IMR-90 (cell line): ENCODE measurements around the gene SLC6A11. TPM values are rescaled to one million over a fixed set of nuclear protein-coding genes. Genes with fewer than 3 reads are reported as not detected.

ENCODE experiments used
- ATAC-seq: fragments of 200-7000 bp; cut with Tn5 transposase; 2 replicates; pipeline ENCODE4 v1.9.1; 2020; ENCODE audit warnings: low read depth, mild to moderate bottlenecking, moderate library complexity
- BruUV-seq: library from RNA; stranded (reverse); fragments of 400-500 nt; replicated peaks from 2 replicates; lab custom pipeline; 2021; lab: Mats Ljungman, UMichigan
- CTCF ChIA-PET: fragments of 300-600 bp; formaldehyde crosslinking; extraction: SDS; loops from one replicate; lab custom pipeline; 2021; ENCODE audit warnings: antibody characterized with exemption; lab: Yijun Ruan, JAX
- POLR2A ChIA-PET: fragments of 300-600 bp; sonication (Branson Sonifier 250); formaldehyde crosslinking; loops from one replicate; lab custom pipeline; 2022; ENCODE audit warnings: antibody characterized with exemption; ENCODE audit not compliant: unreplicated experiment; lab: Charles Lee
- DNase-seq: peaks from one replicate; pipeline ENCODE4 v3.0.0; 2013
- H2AFZ ChIP-seq: replicated peaks from 2 replicates; pipeline ENCODE3; 2013; ENCODE audit warnings: low read length, mild to moderate bottlenecking; ENCODE audit not compliant: poor library complexity
- H2AK5ac ChIP-seq: 2 replicates; pipeline ENCODE4 v1.6.1; 2013; ENCODE audit warnings: low read depth, low read length, inconsistent platforms
- H2AK9ac ChIP-seq: replicated peaks from 2 replicates; pipeline ENCODE3; 2013; ENCODE audit warnings: mild to moderate bottlenecking, low read depth, low read length, moderate library complexity; ENCODE audit not compliant: poor library complexity
- H2BK120ac ChIP-seq: 2 replicates; pipeline ENCODE4 v1.6.1; 2013; ENCODE audit warnings: low read depth, low read length, inconsistent platforms
- H2BK15ac ChIP-seq: 3 replicates; pipeline ENCODE4 v1.6.1; 2013; ENCODE audit warnings: low read depth, low read length, inconsistent platforms
- H2BK20ac ChIP-seq: 2 replicates; pipeline ENCODE4 v1.6.1; 2013; ENCODE audit warnings: low read depth, mild to moderate bottlenecking, inconsistent platforms, low read length, moderate library complexity
- H2BK5ac ChIP-seq: 2 replicates; pipeline ENCODE4 v1.6.1; 2013; ENCODE audit warnings: mild to moderate bottlenecking, low read depth, low read length, inconsistent platforms; ENCODE audit not compliant: poor library complexity, severe bottlenecking
- H3K14ac ChIP-seq: replicated peaks from 2 replicates; pipeline ENCODE4 v1.6.1; 2013; ENCODE audit warnings: low read depth, low read length, inconsistent platforms
- H3K18ac ChIP-seq: 2 replicates; pipeline ENCODE4 v1.6.1; 2013; ENCODE audit warnings: low read depth, low read length, control low read depth
- H3K23ac ChIP-seq: 2 replicates; pipeline ENCODE4 v1.6.1; 2013; ENCODE audit warnings: low read depth, low read length, inconsistent platforms
- H3K27ac ChIP-seq: 2 replicates; pipeline ENCODE4 v1.5.1; 2013; ENCODE audit warnings: mild to moderate bottlenecking, control low read depth, low read length; ENCODE audit not compliant: insufficient read depth
- H3K27me3 ChIP-seq: 2 replicates; pipeline ENCODE4 v1.6.1; 2013; ENCODE audit warnings: low read length; ENCODE audit not compliant: control insufficient read depth, insufficient read depth
- H3K36me3 ChIP-seq: 2 replicates; pipeline ENCODE4 v1.6.1; 2013; ENCODE audit warnings: low read length, mixed read lengths; ENCODE audit not compliant: control insufficient read depth, insufficient read depth
- H3K4ac ChIP-seq: 2 replicates; pipeline ENCODE4 v1.6.1; 2013; ENCODE audit warnings: low read depth, low read length, inconsistent platforms
- H3K4me1 ChIP-seq: 2 replicates; pipeline ENCODE4 v1.6.1; 2013; ENCODE audit warnings: low read length, mixed read lengths; ENCODE audit not compliant: control insufficient read depth, insufficient read depth
- H3K4me2 ChIP-seq: 2 replicates; pipeline ENCODE4 v1.6.1; 2013; ENCODE audit warnings: low read depth, mild to moderate bottlenecking, control low read depth, low read length, moderate library complexity
- H3K4me3 ChIP-seq: 2 replicates; pipeline ENCODE4 v1.5.1; 2013; ENCODE audit warnings: low read depth, mild to moderate bottlenecking, control low read depth, low read length, moderate library complexity; ENCODE audit not compliant: insufficient read depth
- H3K56ac ChIP-seq: 2 replicates; pipeline ENCODE4 v1.6.1; 2013; ENCODE audit warnings: low read length, inconsistent platforms; ENCODE audit not compliant: insufficient read depth; ENCODE audit errors: extremely low read depth
- H3K79me1 ChIP-seq, 2 experiments: 2 replicates each; pipeline ENCODE4 v1.6.1; 2013; ENCODE audit warnings: low read length in 2 of 2, inconsistent platforms in 1 of 2, low read depth in 1 of 2
- H3K9ac ChIP-seq: 2 replicates; pipeline ENCODE4 v1.6.1; 2013; ENCODE audit warnings: low read depth, low read length, control low read depth
- H3K9me1 ChIP-seq: 2 replicates; pipeline ENCODE4 v1.6.1; 2013; ENCODE audit warnings: low read length, inconsistent platforms; ENCODE audit not compliant: insufficient read depth
- H3K9me3 ChIP-seq: 2 replicates; pipeline ENCODE4 v1.6.1; 2013; ENCODE audit warnings: low read length; ENCODE audit not compliant: control insufficient read depth, insufficient read depth
- H4K20me1 ChIP-seq: 2 replicates; pipeline ENCODE4 v1.6.1; 2013; ENCODE audit warnings: low read length, inconsistent platforms; ENCODE audit not compliant: insufficient read depth
- H4K5ac ChIP-seq: 2 replicates; pipeline ENCODE4 v1.6.1; 2013; ENCODE audit warnings: mild to moderate bottlenecking, low read depth, low read length, control low read depth
- H4K8ac ChIP-seq, 2 experiments: 2 replicates each; pipeline ENCODE4 v1.6.1; 2013; ENCODE audit warnings: low read depth in 2 of 2, low read length in 2 of 2, control low read depth in 1 of 2, inconsistent platforms in 1 of 2
- H4K91ac ChIP-seq: 2 replicates; pipeline ENCODE4 v1.6.1; 2013; ENCODE audit warnings: low read depth, low read length, inconsistent platforms; ENCODE audit not compliant: insufficient read depth
- CEBPB ChIP-seq: IDR thresholded peaks from 2 replicates; pipeline ENCODE4 v1.6.1; 2012; ENCODE audit warnings: low read depth, low read length, improper control_type of control experiment
- FOS ChIP-seq: fragments of 150-350 bp; IDR thresholded peaks from 2 replicates; pipeline ENCODE4 v1.6.1; 2016; ENCODE audit warnings: low read depth, low read length
- MAZ ChIP-seq: IDR thresholded peaks from 2 replicates; pipeline ENCODE4 v1.6.1; 2012; ENCODE audit warnings: low read depth, mild to moderate bottlenecking, low read length, improper control_type of control experiment, moderate library complexity, borderline replicate concordance
- POLR2A ChIP-seq: IDR thresholded peaks from 2 replicates; pipeline ENCODE4 v1.6.1; 2012; ENCODE audit warnings: mild to moderate bottlenecking, low read depth, low read length
- SMC3 ChIP-seq: fragments of 150-350 bp; IDR thresholded peaks from 2 replicates; pipeline ENCODE4 v1.6.1; 2016; ENCODE audit warnings: low read depth, mild to moderate bottlenecking, antibody characterized with exemption, low read length, moderate library complexity
- WGBS, 2 experiments: methylation state at CpG; one replicate each; pipeline versions ENCODE4 v1.1.5 to v1.1.7; 2013; ENCODE audit warnings: missing lambda C conversion rate in 2 of 2; ENCODE audit not compliant: insufficient read length in 1 of 2; ENCODE audit errors: extremely low coverage in 2 of 2; 5-methylcytosine and 5-hydroxymethylcytosine counted together
- dilution Hi-C: fragments of 300-500 bp; cut with HindIII; formaldehyde crosslinking; loops from one replicate; pipeline ENCODE4 v1.14.3; 2018; ENCODE audit warnings: low sequenced_read_pairs; ENCODE audit not compliant: unreplicated experiment
- in situ Hi-C: fragments of 300-500 bp; cut with MboI; formaldehyde crosslinking; loops from 3 replicates; pipeline ENCODE4 v1.14.3; 2019; ENCODE audit warnings: low sequenced_read_pairs, inconsistent platforms, mixed read lengths
- intact Hi-C: fragments of 100-400 bp; cut with micrococcal nuclease; formaldehyde crosslinking; loops from 2 replicates; pipeline ENCODE4 v1.10.0; 2022
- polyA plus RNA-seq, 3 experiments: library from polyadenylated mRNA; depleted of rRNA; stranded (reverse); fragments of >200 nt; gene quantifications; 2 replicates each; pipeline ENCODE4 v1.2.3, GENCODE V29; 2012; ENCODE audit warnings: low replicate concordance in 1 of 3
- total RNA-seq: library from RNA; depleted of rRNA; stranded (reverse); fragments of >200 nt; gene quantifications from 2 replicates; pipeline ENCODE4 v1.2.3, GENCODE V29; 2012
- TF ChIP-seq, protein P1 (sequence below): conservative IDR thresholded peaks from 2 replicates; pipeline ENCODE4 v1.5.1; 2012; ENCODE audit warnings: mild to moderate bottlenecking, low read depth, low read length, improper control_type of control experiment
- TF ChIP-seq, protein P2 (sequence below): fragments of 150-350 bp; IDR thresholded peaks from 2 replicates; pipeline ENCODE4 v1.6.1; 2016; ENCODE audit warnings: low read depth, mild to moderate bottlenecking, low read length, moderate library complexity, borderline replicate concordance

The SLC6A11 gene
- total and polyA plus RNA-seq, 2 of the 4 experiments (the other 2 are of a cell fraction), result not detected

DNA sequence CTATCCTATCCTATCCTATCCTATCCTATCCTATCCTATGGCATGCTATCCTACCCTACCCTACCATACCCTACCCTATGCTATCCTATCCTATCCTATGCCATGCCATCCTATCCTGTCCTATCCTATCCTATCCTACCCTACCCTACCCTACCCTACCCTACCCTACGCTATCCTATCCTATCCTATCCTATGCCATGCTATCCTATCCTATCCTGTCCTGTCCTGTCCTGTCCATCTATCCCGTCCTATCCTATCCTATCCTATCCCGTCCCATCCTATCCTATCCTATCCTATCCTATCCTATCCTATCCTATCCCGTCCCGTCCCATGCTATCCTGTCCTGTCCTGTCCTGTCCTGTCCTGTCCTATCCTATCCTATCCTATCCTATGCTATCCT, 57.4 kb downstream of the SLC6A11 start:
- Histone ChIP-seq H3K9me1 (no peaks in the 10 kb centered on the region), H3K27ac (no peak overlapping the region), H3K9ac (no peak overlapping the region), H2BK5ac (no peak overlapping the region), H2AK9ac (no peak overlapping the region), H3K27me3 (peaks cover 5% of the 10 kb centered on the region), H3K4me2 (no peak overlapping the region), H3K56ac (no peak overlapping the region), H2BK20ac (no peak overlapping the region), H2AK5ac (no peak overlapping the region), H4K5ac (no peak overlapping the region), H3K23ac (no peak overlapping the region), H4K20me1 (no peaks in the 10 kb centered on the region), H2AFZ (no peak overlapping the region), H3K36me3 (no peaks in the 10 kb centered on the region), H3K4me1 (no peaks in the 10 kb centered on the region), H3K4me3 (no peak overlapping the region), H3K14ac (no peak overlapping the region), H3K9me3 (no peaks in the 10 kb centered on the region), H4K8ac (no peak overlapping the region), H4K91ac (no peak overlapping the region), H3K79me1 (no peaks in the 10 kb centered on the region), H2BK15ac (no peak overlapping the region), H3K4ac (no peak overlapping the region), H2BK120ac (no peak overlapping the region), H3K18ac (no peak overlapping the region)
- dilution Hi-C loops, result no loop called here
- BruUV-seq, result no TSS peak
- ChIA-PET POLR2A (no interaction called here), CTCF (no interaction called here)
- intact Hi-C loops, result no loop called here
- WGBS, 2 experiments, result 41 to 94% methylated on average over 3 to 5 of the region's 5 CpGs
- DNase-seq, result no peak
- in situ Hi-C loops, result no loop called here
- TF ChIP-seq, protein P1, sequence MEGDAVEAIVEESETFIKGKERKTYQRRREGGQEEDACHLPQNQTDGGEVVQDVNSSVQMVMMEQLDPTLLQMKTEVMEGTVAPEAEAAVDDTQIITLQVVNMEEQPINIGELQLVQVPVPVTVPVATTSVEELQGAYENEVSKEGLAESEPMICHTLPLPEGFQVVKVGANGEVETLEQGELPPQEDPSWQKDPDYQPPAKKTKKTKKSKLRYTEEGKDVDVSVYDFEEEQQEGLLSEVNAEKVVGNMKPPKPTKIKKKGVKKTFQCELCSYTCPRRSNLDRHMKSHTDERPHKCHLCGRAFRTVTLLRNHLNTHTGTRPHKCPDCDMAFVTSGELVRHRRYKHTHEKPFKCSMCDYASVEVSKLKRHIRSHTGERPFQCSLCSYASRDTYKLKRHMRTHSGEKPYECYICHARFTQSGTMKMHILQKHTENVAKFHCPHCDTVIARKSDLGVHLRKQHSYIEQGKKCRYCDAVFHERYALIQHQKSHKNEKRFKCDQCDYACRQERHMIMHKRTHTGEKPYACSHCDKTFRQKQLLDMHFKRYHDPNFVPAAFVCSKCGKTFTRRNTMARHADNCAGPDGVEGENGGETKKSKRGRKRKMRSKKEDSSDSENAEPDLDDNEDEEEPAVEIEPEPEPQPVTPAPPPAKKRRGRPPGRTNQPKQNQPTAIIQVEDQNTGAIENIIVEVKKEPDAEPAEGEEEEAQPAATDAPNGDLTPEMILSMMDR, result no peak
- TF ChIP-seq POLR2A (no peak), MAZ (no peak), CEBPB (no peak), FOS (no peak), SMC3 (no peak)
- TF ChIP-seq, protein P2, sequence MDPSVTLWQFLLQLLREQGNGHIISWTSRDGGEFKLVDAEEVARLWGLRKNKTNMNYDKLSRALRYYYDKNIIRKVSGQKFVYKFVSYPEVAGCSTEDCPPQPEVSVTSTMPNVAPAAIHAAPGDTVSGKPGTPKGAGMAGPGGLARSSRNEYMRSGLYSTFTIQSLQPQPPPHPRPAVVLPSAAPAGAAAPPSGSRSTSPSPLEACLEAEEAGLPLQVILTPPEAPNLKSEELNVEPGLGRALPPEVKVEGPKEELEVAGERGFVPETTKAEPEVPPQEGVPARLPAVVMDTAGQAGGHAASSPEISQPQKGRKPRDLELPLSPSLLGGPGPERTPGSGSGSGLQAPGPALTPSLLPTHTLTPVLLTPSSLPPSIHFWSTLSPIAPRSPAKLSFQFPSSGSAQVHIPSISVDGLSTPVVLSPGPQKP, result no peak
- no peak for ATAC-seq
